HG02852 (cell line): ENCODE measurements around the gene PAGR1.
A peak's percentile ranks its signal among the peaks of the same experiment; 100 is the strongest.
"Not testable (repeated sequence)": the region's sequence is repeated elsewhere in the genome, so short reads cannot be mapped to it uniquely, and the experiment has no call there.

ENCODE experiments used
- ATAC-seq: cut with Tn5 transposase; IDR thresholded peaks from one replicate; pipeline ENCODE4 v1.9.1; 2021; ENCODE audit warnings: mild to moderate bottlenecking, moderate library complexity; ENCODE audit not compliant: unreplicated experiment

Gene PAGR1

DNA sequence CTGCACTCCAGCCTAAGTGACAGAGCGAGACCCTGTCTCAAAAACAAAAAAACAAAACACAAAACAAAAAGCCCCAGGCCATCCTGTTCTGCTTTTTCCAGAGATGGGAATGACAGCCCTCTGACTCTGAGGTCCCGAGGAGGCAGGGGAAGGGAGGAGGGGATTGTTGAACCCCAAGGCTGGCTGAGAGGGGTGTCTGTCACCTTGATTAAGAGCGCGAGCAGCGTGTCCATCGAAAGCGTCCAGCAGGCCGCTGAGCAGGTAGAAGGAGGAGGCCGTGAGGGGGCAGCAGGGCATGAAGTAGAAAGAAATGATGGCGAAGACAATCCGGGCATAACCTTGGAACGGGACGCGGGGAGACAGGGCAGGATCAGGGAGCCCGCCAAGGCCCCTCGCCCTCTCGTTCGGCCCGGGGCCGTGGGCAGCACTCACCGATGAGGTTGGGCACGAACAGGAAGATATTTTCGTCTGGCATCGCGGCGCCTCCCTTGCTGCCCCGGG is 46.5 kb downstream of the PAGR1 start:
- no peak for ATAC-seq

DNA sequence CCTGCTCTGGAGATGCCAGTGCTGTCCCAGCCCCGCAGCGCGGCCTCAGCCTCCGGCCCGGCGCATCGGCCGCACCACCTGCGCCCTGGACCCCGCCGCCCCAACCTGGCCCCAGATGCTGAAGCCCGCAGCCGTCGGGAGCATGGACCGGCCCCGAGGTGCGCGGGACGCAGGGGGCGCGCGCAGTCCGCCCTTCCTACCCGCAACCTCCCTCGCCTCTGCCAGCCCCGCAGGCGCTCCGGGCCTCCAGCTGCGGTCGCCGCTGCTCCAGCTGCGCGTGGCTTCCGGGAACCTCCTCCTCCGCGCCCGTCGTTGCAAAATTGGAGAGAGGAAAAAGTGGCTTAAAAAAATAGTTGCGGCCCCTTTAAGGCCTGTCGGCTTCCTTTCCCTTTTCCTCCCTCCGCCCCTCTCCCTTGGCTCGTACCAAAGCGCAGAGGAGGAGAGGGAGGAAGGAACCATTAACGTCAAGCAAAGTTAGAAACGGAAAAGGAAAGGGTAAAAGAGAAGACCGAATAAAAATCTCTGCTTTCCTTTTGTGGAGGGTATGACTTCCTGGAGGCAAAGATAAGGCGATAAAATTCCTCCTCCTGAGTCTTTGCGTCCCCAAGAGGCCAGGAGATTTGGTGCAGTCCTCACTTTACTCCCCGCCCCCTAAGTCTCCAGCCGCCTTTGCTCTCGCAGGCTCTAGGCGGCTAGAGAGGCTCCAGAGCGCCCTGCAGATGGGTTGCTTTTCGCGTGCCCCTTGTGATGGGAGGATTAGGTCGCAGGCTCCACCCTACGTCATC is 47.1 kb downstream of the PAGR1 start, which contains the start of gene CDIPT:
Gene CDIPT (minus strand): TSS at position 343 of the 785 bp plus-strand sequence. CDS start 369 bp downstream, outside the sequence.
- peak; percentile 94 for ATAC-seq

DNA sequence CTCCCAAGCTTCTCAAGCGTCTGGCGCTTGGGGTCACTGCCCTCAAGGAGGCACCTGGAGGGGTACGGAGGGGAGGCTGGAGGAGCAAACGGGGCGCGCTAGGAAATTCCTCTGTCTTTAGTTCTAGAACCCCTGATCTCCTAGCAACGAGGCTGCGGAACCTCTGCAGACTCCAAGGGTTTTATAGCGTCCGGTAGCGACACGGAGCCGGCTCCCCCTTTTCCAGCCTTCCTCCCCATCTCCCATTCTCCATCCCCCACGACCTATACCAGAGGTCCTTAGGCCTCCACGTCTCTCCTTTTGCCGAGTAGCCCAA is 47.7 kb downstream of the PAGR1 start:
- no peak for ATAC-seq

DNA sequence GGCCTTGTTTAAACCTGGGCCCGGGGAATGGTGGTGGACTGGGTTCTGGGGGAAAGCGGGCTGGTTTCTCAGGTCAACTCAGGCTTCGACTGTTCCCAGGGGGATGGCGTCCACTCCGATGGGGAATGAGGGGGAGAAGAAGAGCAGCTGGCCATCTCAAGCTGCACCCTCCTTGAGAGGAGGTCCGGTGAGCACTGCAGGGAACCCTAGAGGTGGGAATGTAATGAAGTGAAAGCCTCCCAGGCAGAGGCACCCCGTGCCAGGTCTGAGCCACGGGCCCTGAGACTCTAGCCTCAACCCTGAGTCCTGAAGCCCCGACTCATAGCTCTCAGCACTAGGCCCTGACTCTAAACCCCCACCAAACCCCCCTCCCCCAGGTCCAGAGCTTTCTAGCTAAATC is 48.3 kb downstream of the PAGR1 start:
- ATAC-seq: no peak

DNA sequence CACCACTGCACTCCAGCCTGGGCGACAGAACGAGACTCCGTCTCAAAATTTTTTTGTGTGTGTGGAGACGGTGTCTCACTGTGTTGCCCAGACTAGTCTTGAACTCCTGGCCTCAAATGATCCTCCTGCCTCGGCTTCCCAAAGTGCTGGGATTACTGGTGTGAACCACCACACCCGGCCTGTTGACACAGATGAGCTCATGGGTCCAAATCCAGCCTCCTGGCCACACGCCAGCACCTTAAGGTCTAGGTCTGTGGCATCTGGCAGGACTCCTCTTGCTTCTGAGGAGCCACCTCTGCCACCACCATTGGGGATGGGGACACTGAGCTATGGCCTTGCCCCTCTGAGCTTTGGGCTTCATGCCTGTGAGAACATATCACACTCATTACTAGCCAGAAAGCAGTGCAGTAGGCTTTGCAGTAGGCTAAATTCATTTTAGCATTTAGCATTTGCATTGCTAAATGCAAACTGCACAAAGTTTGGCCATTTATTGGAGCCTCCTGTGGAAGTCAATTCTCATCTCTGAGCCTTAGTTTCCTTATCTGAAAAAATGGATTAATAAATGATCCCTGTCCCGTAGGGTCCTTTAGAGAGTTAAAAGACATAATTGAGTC is 52.6 kb downstream of the PAGR1 start:
- ATAC-seq: no peak

DNA sequence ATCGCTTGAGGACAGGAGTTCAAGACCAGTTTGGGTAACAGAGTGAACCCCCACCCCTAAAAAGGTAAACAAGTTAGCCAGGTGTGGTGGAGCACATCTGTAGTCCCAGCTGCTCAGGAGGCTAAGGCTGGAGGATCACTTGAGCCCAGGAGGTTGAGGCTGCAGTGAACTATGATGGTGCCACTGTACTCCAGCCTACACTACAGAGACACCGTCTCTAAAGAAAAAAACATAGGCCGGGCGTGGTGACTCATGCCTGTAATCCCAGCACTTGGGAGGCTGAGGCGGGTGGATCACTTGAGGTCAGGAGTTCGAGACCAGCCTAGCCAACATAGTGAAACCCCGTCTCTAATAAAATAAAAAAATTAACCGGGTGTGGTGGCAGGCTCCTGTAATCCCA is 53.1 kb downstream of the PAGR1 start:
- not testable (repeated sequence) for ATAC-seq
